Aortic smooth muscle cell (primary cell): ENCODE measurements around the gene PRR36. TPM values are rescaled to one million over a fixed set of nuclear protein-coding genes. Genes with fewer than 3 reads are reported as not detected.

ENCODE experiments used
- total RNA-seq: library from RNA; depleted of rRNA; stranded (reverse); fragments of >200 nt; gene quantifications from 2 replicates; pipeline ENCODE4 v1.2.3, GENCODE V29; 2014

PRR36 gene
- not detected in 2 replicates for total RNA-seq

DNA sequence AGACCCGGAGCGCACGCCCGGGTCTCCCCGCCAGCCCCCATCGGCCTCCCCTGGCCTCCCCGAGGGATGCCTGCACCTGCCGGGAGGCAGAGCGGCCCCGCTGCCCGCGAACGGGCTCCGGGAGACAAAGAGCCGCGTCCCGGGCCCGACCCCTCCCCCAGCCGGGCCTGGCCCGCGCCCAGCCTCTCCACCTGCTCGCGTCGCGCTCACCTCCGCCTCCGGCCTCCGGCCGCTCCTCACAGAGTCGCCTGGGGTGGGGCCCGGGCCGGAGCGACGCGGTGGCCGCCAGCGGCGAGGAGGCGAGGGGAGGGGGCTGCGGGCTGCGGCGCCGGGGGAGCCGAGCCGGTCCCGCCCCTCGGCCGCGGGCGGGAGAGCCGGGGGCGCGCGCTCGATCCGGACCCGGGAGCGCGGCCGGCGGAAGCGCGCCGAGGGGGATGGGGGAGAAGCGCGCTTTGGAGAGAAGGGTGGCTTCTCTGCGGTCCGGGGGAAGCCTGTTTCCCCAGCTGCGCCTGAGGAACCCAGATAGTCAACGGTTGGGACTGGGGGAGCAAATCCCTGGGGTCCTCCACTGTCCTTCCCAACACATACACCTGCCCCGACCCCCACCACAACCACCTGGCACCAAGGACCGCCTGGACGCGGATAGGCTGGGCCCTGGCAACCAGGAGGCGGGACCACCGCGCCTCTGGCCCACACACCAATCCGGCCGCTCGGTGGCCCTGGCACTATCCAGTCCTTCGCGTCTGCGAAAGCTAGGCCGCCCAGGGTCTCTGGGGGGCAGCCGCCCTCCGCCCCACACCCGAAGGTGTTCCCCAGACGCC lies at the start of gene PRR36:
PRR36 (minus strand) TSS at position 315 of the 821 bp plus-strand sequence. CDS start 701 bp downstream, outside the sequence.

DNA sequence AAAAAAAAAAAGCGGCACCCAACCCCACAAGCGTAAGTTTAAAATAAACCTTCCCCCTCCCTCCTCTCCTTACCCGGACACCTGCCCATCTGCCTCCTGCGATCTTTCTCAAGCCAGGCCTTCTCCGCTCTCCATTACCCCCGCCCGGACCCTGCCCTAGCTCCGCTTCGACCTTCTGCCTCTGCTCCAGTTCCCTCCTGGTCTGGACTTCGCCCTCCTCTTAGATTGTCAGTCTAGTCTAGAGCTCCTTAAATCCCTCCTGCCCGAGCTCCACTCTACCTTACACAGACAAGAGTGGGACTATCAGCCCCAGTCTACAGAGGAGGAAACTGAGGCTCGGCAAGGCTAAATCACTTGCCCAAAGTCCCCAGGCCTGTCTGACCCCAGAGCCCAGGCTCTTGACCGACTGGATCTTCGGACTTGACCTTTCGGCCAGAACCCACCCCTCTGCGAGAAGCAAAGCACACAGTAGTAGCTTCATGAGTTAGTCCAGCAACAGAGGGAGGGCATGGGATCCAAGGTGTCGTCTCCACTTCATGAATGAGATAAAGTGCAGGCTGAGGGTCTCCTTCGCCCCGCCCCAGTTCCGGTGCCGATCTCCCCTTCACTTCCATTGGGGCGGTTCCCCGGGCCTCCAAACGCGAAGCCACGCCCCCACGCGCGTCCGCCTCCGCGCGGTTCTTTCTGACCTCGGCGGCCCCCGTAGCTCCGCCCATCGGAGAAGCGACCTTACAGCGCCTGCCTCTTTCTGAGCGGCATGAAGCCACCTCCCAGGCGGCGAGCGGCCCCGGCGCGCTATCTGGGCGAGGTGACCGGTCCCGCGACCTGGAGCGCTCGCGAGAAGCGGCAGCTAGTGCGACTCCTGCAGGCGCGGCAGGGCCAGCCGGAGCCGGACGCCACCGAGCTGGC lies 45.7 kb upstream of the PRR36 start, which contains the start of gene SNAPC2:
SNAPC2 (plus strand) TSS at position 729 of the 909 bp plus-strand sequence; CDS start at position 758, 29 bp downstream.

DNA sequence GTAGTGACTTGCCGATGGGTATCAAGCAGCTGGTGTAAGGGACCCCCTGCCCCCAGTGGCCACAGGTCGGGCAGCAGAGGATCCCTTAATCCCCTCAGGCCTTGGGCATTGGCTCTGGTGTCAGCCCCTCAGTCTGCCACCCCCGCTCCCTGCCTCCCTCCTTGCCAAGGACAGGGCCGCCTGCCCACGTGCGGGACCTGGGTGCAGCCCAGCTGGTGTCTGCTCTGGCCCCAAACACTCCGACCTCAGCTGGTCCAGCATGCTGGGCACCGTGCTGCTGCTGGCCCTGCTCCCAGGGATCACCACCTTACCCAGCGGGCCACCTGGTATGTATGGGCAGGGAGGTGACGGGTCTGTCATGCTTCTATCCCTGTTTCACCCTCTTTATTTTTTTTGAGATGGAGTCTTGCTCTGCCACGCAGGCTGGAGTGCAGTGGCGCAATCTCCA lies 40.4 kb upstream of the PRR36 start, which contains the start of gene TGFBR3L:
TGFBR3L (plus strand) TSS at position 233 of the 448 bp plus-strand sequence.

DNA sequence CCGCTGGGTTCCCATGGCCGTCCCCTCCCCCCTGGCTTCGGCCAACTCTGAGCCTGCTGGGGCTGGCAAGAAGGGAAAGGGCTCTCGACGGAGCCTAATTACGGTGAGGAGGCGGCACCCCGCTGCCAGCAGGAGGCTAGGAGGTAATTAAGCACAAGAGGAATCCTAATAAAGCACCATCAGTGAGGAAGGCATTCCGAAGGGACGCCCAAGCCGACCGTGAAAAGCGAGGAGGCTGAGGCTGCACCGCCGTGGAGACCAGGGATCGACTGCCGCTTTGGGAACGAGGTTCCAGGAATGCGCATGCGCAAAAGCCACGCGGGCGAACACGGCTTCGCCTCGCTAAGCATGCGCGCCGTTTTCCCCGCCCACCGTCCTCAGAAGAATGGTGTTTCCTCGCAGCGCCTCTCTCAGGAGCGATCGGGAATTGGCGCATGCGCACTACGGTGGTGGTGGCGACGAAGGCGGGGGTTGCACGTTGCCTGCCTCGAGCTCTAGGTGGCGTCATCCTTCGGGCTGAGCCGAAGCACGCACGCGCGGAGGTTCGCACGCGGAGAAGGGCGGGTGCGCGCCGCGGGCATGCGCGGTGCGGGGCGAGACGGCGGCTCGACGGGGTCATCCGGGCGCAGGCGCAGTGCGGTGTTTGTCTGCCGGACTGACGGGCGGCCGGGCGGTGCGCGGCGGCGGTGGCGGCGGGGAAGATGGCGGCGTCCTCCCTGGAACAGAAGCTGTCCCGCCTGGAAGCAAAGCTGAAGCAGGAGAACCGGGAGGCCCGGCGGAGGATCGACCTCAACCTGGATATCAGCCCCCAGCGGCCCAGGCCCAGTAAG lies 29.3 kb upstream of the PRR36 start, which contains the start of gene MAP2K7:
MAP2K7 (plus strand) TSS at position 634 of the 830 bp plus-strand sequence; CDS start at position 702, 68 bp downstream.

GRCh38 chr19:7888145-7888825 lies 14.1 kb upstream of the PRR36 start, which contains the start of gene LRRC8E:
TSS of gene LRRC8E (plus strand) at chr19:7888510. CDS start at chr19:7895604, 7,094 bp downstream.

GRCh38 chr19:7829561-7830271 lies 44.5 kb downstream of the PRR36 start, which contains the start of gene EVI5L:
TSS of gene EVI5L (plus strand) at chr19:7830218. CDS start at chr19:7846543, 16,325 bp downstream.

Other genes with a start within 250 kb of the PRR36 start
- gene XAB2, start 244.8 kb downstream of the PRR36 start, total RNA-seq: 19.3 and 22.5 TPM in 2 replicates
- 37.4 and 45.7 TPM in 2 replicates for gene PET100, start 244.6 kb downstream of the PRR36 start, total RNA-seq
- not detected in 2 replicates for gene PCP2, start 240.7 kb downstream of the PRR36 start, total RNA-seq
- gene STXBP2, start 237.3 kb downstream of the PRR36 start, total RNA-seq: 1.4 and 2.0 TPM in 2 replicates
- not detected in 2 replicates for gene RETN, start 205.3 kb downstream of the PRR36 start, total RNA-seq
- gene MCEMP1, start 197.3 kb downstream of the PRR36 start, total RNA-seq: not detected in 2 replicates
- 102 and 104 TPM in 2 replicates for gene TRAPPC5, start 193.6 kb downstream of the PRR36 start, total RNA-seq
- not detected in 2 replicates for gene FCER2, start 172.3 kb downstream of the PRR36 start, total RNA-seq
- gene CLEC4G, start 142.3 kb downstream of the PRR36 start, total RNA-seq: not detected in 2 replicates
- gene CD209, start 126.9 kb downstream of the PRR36 start, total RNA-seq: not detected in 2 replicates
- not detected in 2 replicates for gene CLEC4M, start 111.1 kb downstream of the PRR36 start, total RNA-seq
- 13.6 and 15.2 TPM in 2 replicates for gene EVI5L, start 44.2 kb downstream of the PRR36 start, total RNA-seq
- gene LRRC8E, start 14.1 kb upstream of the PRR36 start, total RNA-seq: 5.5 and 6.9 TPM in 2 replicates
- 8.1 and 8.9 TPM in 2 replicates for gene MAP2K7, start 29.5 kb upstream of the PRR36 start, total RNA-seq
- 0.92 and 1.1 TPM in 2 replicates for gene TGFBR3L, start 40.4 kb upstream of the PRR36 start, total RNA-seq
- 13.5 and 18.9 TPM in 2 replicates for gene SNAPC2, start 45.9 kb upstream of the PRR36 start, total RNA-seq
- 2.0 and 2.1 TPM in 2 replicates for gene CTXN1, start 51.7 kb upstream of the PRR36 start, total RNA-seq
- 48.4 and 54.2 TPM in 2 replicates for gene TIMM44, start 69.3 kb upstream of the PRR36 start, total RNA-seq
- gene ELAVL1, start 131.3 kb upstream of the PRR36 start, total RNA-seq: 30.0 and 39.6 TPM in 2 replicates
- gene CCL25, start 178.4 kb upstream of the PRR36 start, total RNA-seq: not detected in 2 replicates